ENCODE results near the gene SMURF1. TPM values are rescaled to one million over a fixed set of nuclear protein-coding genes. Genes with fewer than 3 reads are reported as not detected.
"Not testable (repeated sequence)": the region's sequence is repeated elsewhere in the genome, so short reads cannot be mapped to it uniquely, and the experiment has no call there.

The SMURF1 gene
- total RNA-seq, 4 donors from 2014 or later = 28.2 to 35.4 (median 31.1) TPM

GRCh38 chr7:99171731-99172130 is 27.8 kb upstream of the SMURF1 start:
- Histone ChIP-seq H3K27me3 (no peaks in the 10 kb centered on the region), H3K4me1 (no peaks in the 10 kb centered on the region), H3K36me3 (no peaks in the 10 kb centered on the region), H3K27ac (no peak overlapping the region), H3K4me3 (no peak overlapping the region), H3K9me3 (no peaks in the 10 kb centered on the region)
- DNase-seq (ENCODE audit: low spot score in 2 of 2) = no peak
- WGBS, 2 donors = 78 to 80% methylated on average over 4 of the region's 4 CpGs
- TF ChIP-seq CTCF (IDR thresholded peaks at IDR 0.05) = no peak

GRCh38 chr7:99170730-99171074 is 26.8 kb upstream of the SMURF1 start:
- no peaks in the 10 kb centered on the region for H3K27me3 ChIP-seq
- no peak for TF ChIP-seq CTCF (IDR thresholded peaks at IDR 0.05)
- TF ChIP-seq POLR2A (IDR thresholded peaks at IDR 0.05) = no peak
- no peak for TF ChIP-seq EP300 (IDR thresholded peaks at IDR 0.05)
- 68 to 85% methylated on average over 3 of the region's 3 CpGs for WGBS, 2 donors
- no peaks in the 10 kb centered on the region for H3K4me1 ChIP-seq
- DNase-seq (ENCODE audit: low spot score in 2 of 2) = no peak
- no peak overlapping the region for H3K4me3 ChIP-seq
- no peaks in the 10 kb centered on the region for H3K36me3 ChIP-seq
- no peaks in the 10 kb centered on the region for H3K9me3 ChIP-seq
- H3K27ac ChIP-seq = no peak overlapping the region

GRCh38 chr7:99170065-99170729 is 26.3 kb upstream of the SMURF1 start:
- no peak for DNase-seq (ENCODE audit: low spot score in 2 of 2)
- Histone ChIP-seq H3K36me3 (no peaks in the 10 kb centered on the region), H3K9me3 (no peaks in the 10 kb centered on the region), H3K27me3 (no peaks in the 10 kb centered on the region), H3K4me1 (no peaks in the 10 kb centered on the region), H3K4me3 (no peak overlapping the region), H3K27ac (no peak overlapping the region)
- TF ChIP-seq POLR2A (IDR thresholded peaks at IDR 0.05) (no peak), EP300 (IDR thresholded peaks at IDR 0.05) (no peak), CTCF (IDR thresholded peaks at IDR 0.05) (no peak)
- 84 to 89% methylated on average over 6 of the region's 6 CpGs for WGBS, 2 donors

- no peaks in the 10 kb centered on the region for H3K36me3 ChIP-seq
- DNase-seq (ENCODE audit: low spot score in 2 of 2) = no peak
- no peak overlapping the region for H3K4me3 ChIP-seq
- H3K9me3 ChIP-seq = no peaks in the 10 kb centered on the region
- H3K27me3 ChIP-seq = no peaks in the 10 kb centered on the region
- 77 to 83% methylated on average over 8 of the region's 8 CpGs for WGBS, 2 donors
- H3K27ac ChIP-seq = no peak overlapping the region
- H3K4me1 ChIP-seq = no peaks in the 10 kb centered on the region
- TF ChIP-seq CTCF (IDR thresholded peaks at IDR 0.05) = no peak
- TF ChIP-seq EP300 (IDR thresholded peaks at IDR 0.05) = no peak
- TF ChIP-seq POLR2A (IDR thresholded peaks at IDR 0.05) = no peak
Measured at GRCh38 chr7:99167072-99167471, 23.2 kb upstream of the SMURF1 start.

- WGBS, 2 donors = 71 to 72% methylated on average over 3 of the region's 3 CpGs
- no peaks in the 10 kb centered on the region for H3K36me3 ChIP-seq
- no peaks in the 10 kb centered on the region for H3K4me1 ChIP-seq
- no peaks in the 10 kb centered on the region for H3K27me3 ChIP-seq
- no peak overlapping the region for H3K4me3 ChIP-seq
- no peak for DNase-seq (ENCODE audit: low spot score in 2 of 2)
- no peaks in the 10 kb centered on the region for H3K9me3 ChIP-seq
- no peak for TF ChIP-seq EP300 (IDR thresholded peaks at IDR 0.05)
- TF ChIP-seq POLR2A (IDR thresholded peaks at IDR 0.05) = no peak
- TF ChIP-seq CTCF (IDR thresholded peaks at IDR 0.05) = no peak
- no peak overlapping the region for H3K27ac ChIP-seq
Measured at GRCh38 chr7:99165816-99166215, 21.9 kb upstream of the SMURF1 start.

- not testable (repeated sequence) for H3K27me3 ChIP-seq; H3K4me1 ChIP-seq; H3K36me3 ChIP-seq; H3K4me3 ChIP-seq; H3K9me3 ChIP-seq; DNase-seq (ENCODE audit: low spot score in 2 of 2); H3K27ac ChIP-seq
- 84 to 86% methylated on average over 4 of the region's 4 CpGs for WGBS, 2 donors
Measured at GRCh38 chr7:99163669-99164068, 19.8 kb upstream of the SMURF1 start.
